ENCODE measurements around the gene VSTM2A.

VSTM2A gene

DNA sequence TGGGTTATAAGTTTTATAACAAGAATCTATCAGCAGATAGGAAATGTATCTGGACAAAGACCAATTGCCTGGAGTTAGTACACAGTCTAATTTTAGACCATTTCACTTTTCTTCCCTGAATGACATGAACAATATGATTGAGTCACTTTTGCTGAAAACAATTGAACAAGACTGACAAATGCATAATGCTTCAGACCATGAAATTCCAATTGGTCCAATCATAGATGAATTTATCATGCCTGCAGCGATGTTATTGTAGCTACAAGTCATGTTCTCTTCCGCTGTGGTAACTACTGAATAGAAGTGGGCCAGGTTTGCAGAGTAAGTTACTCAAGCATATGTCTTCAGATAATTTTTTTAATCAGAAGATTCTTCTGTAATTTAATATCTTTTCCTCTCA is 73.4 kb downstream of the VSTM2A start:
- no peak for DNase-seq (ENCODE audit: low read depth in 3 of 3)
